H1 (cell line): Measurements from ENCODE around the gene PSD2.

ENCODE experiments used
- CTCF ChIP-seq, 3 experiments: IDR thresholded peaks; 1 replicate in 2 of 3; 2 replicates in 1 of 3; pipeline versions ENCODE4 v1.5.1 to v1.6.1; 2011; ENCODE audit warnings: low read length in 3 of 3, mild to moderate bottlenecking in 3 of 3, inconsistent platforms in 2 of 3, low read depth in 1 of 3, moderate library complexity in 1 of 3; ENCODE audit not compliant: insufficient read depth in 1 of 3; ENCODE audit errors: control extremely low read depth in 1 of 3
- GTF2F1 ChIP-seq: IDR thresholded peaks from 2 replicates; pipeline ENCODE4 v1.6.1; 2012; ENCODE audit warnings: low read depth, low read length, improper control_type of control experiment, borderline replicate concordance
- KDM1A ChIP-seq: fragments of 200-600, 300-600 bp; sonication (generic); IDR thresholded peaks from 2 replicates; pipeline ENCODE4 v1.7.1; 2016; ENCODE audit warnings: mild to moderate bottlenecking, low read length, borderline replicate concordance
- KDM5A ChIP-seq: fragments of 200-600 bp; IDR thresholded peaks from 2 replicates; pipeline ENCODE4 v1.7.1; 2012; ENCODE audit warnings: mild to moderate bottlenecking, low read length, inconsistent platforms, mixed read lengths
- PHF8 ChIP-seq: fragments of 200-600 bp; sonication (generic); conservative IDR thresholded peaks from 2 replicates; pipeline ENCODE4 v1.7.1; 2012; ENCODE audit warnings: low read depth, mild to moderate bottlenecking, inconsistent platforms, low read length, moderate library complexity
- POLR2A ChIP-seq, 2 experiments: IDR thresholded peaks; 1 replicate in 1 of 2; 2 replicates in 1 of 2; pipeline ENCODE4 v1.6.1; 2011; ENCODE audit warnings: low read depth in 2 of 2, low read length in 2 of 2, mild to moderate bottlenecking in 2 of 2; ENCODE audit errors: control extremely low read depth in 1 of 2
- RAD21 ChIP-seq, 2 experiments: IDR thresholded peaks in 1 of 2; conservative IDR thresholded peaks in 1 of 2; 2 replicates each; pipeline ENCODE4 v1.6.1; 2011; ENCODE audit warnings: low read depth in 2 of 2, low read length in 2 of 2, improper control_type of control experiment in 1 of 2, inconsistent platforms in 1 of 2, mild to moderate bottlenecking in 1 of 2, moderate library complexity in 1 of 2
- SP2 ChIP-seq: IDR thresholded peaks from 2 replicates; pipeline ENCODE4 v1.6.1; 2012; ENCODE audit warnings: mild to moderate bottlenecking, low read length, inconsistent platforms
- TAF7 ChIP-seq: optimal IDR thresholded peaks from 2 replicates; pipeline ENCODE3; 2011; ENCODE audit warnings: low read depth, mild to moderate bottlenecking, inconsistent platforms, low read length, moderate library complexity, borderline replicate concordance
- USF2 ChIP-seq: IDR thresholded peaks from 2 replicates; pipeline ENCODE4 v1.6.1; 2011; ENCODE audit warnings: low read length, improper control_type of control experiment
- ZNF274 ChIP-seq: IDR thresholded peaks from 2 replicates; pipeline ENCODE4 v1.7.0; 2012; ENCODE audit warnings: low read length, borderline replicate concordance; ENCODE audit errors: extremely low read depth

- TF ChIP-seq CTCF (IDR thresholded peaks at IDR 0.05; ENCODE audit: control extremely low read depth in 1 of 3, insufficient read depth in 1 of 3, low read depth in 1 of 3, low read length in 3 of 3) (no peak), SP2 (no peak), POLR2A (IDR thresholded peaks at IDR 0.05; ENCODE audit: control extremely low read depth in 1 of 2, low read depth in 2 of 2, low read length in 2 of 2) (no peak), KDM1A (no peak), GTF2F1 (no peak), RAD21 (IDR thresholded peaks at IDR 0.05 in 1 of 2, conservative IDR thresholded peaks at IDR 0.05 in 1 of 2; ENCODE audit: low read depth in 2 of 2, low read length in 2 of 2) (no peak), ZNF274 (no peak), TAF7 (no peak), USF2 (no peak), PHF8 (no peak), KDM5A (no peak)
Observed at GRCh38 chr5:139772089-139772791, 23.4 kb upstream of the PSD2 start.
